GM23338 (cell line): ENCODE data around the gene C20orf204. TPM values are rescaled to one million over a fixed set of nuclear protein-coding genes. Genes with fewer than 3 reads are reported as not detected.

Experiments used
- ATAC-seq: fragments of 200-7000 bp; cut with Tn5 transposase; 3 replicates; pipeline ENCODE4 v1.9.1; 2020
- DNase-seq: peaks from one replicate; pipeline ENCODE4 v3.0.0-alpha.2; 2015; ENCODE audit warnings: low spot score
- H2AFZ ChIP-seq: fragments of 200-600 bp; sonication (generic); 2 replicates; pipeline ENCODE4 v1.8.0; 2016; ENCODE audit warnings: antibody characterized with exemption, mild to moderate bottlenecking, moderate library complexity
- H3F3A ChIP-seq: fragments of 200-600 bp; sonication (generic); replicated peaks from 2 replicates; pipeline ENCODE4 v1.8.0; 2017; ENCODE audit warnings: antibody characterized with exemption, mixed run types, low read depth
- H3K27ac ChIP-seq: fragments of 200-600 bp; sonication (generic); 2 replicates; pipeline ENCODE4 v1.6.1; 2016; ENCODE audit warnings: low read depth
- H3K27me3 ChIP-seq: fragments of 200-600 bp; sonication (generic); 2 replicates; pipeline ENCODE4 v1.8.0; 2016; ENCODE audit warnings: mild to moderate bottlenecking, mixed run types, moderate library complexity; ENCODE audit not compliant: insufficient read depth
- H3K36me3 ChIP-seq: fragments of 200-600 bp; sonication (generic); 2 replicates; pipeline ENCODE4 v1.8.0; 2016; ENCODE audit warnings: mild to moderate bottlenecking; ENCODE audit not compliant: insufficient read depth
- H3K4me1 ChIP-seq: fragments of 200-600 bp; sonication (generic); 2 replicates; pipeline ENCODE4 v1.8.0; 2016; ENCODE audit warnings: mild to moderate bottlenecking, moderate library complexity; ENCODE audit not compliant: insufficient read depth
- H3K4me2 ChIP-seq: fragments of 200-600 bp; sonication (generic); 2 replicates; pipeline ENCODE4 v1.7.1; 2017; ENCODE audit warnings: mixed run types
- H3K4me3 ChIP-seq: fragments of 200-600 bp; sonication (generic); 2 replicates; pipeline ENCODE4 v1.6.1; 2016; ENCODE audit warnings: mixed run types
- H3K79me2 ChIP-seq: fragments of 200-600 bp; sonication (generic); replicated peaks from 2 replicates; pipeline ENCODE4 v1.8.0; 2017; ENCODE audit warnings: mild to moderate bottlenecking; ENCODE audit not compliant: insufficient read depth
- H3K9me2 ChIP-seq: fragments of 200-600 bp; sonication (generic); 2 replicates; pipeline ENCODE4 v1.8.0; 2017; ENCODE audit not compliant: insufficient read depth
- H4K20me1 ChIP-seq: fragments of 200-600 bp; sonication (generic); replicated peaks from 2 replicates; pipeline ENCODE4 v1.8.0; 2017; ENCODE audit warnings: mild to moderate bottlenecking; ENCODE audit not compliant: insufficient read depth
- H3K27ac Mint-ChIP-seq: 2 replicates; pipeline ENCODE4 v1.8.0; 2020; ENCODE audit warnings: inconsistent platforms, mild to moderate bottlenecking, moderate library complexity, mixed read lengths
- H3K27me3 Mint-ChIP-seq: 3 replicates; pipeline ENCODE4 v1.8.0; 2022; ENCODE audit warnings: low read depth, mild to moderate bottlenecking, moderate library complexity, mixed read lengths, inconsistent platforms; ENCODE audit not compliant: insufficient read depth, poor library complexity
- H3K36me3 Mint-ChIP-seq: 3 replicates; pipeline ENCODE4 v1.8.0; 2021; ENCODE audit warnings: low read depth, mild to moderate bottlenecking, inconsistent platforms, moderate library complexity, mixed read lengths
- H3K4me1 Mint-ChIP-seq: 3 replicates; pipeline ENCODE4 v1.8.0; 2020; ENCODE audit warnings: mild to moderate bottlenecking, inconsistent platforms, mixed read lengths
- H3K4me3 Mint-ChIP-seq: 3 replicates; pipeline ENCODE4 v1.8.0; 2021; ENCODE audit warnings: moderate library complexity, mild to moderate bottlenecking, inconsistent platforms, mixed read lengths
- H3K9me3 Mint-ChIP-seq: 3 replicates; pipeline ENCODE4 v1.8.0; 2020; ENCODE audit warnings: moderate library complexity, mild to moderate bottlenecking, inconsistent platforms, mixed read lengths
- EZH2phosphoT487 ChIP-seq: fragments of 200-600 bp; sonication (generic); IDR thresholded peaks from one replicate; pipeline ENCODE4 v1.8.1; 2018; ENCODE audit warnings: antibody characterized with exemption; ENCODE audit not compliant: unreplicated experiment
- POLR2AphosphoS5 ChIP-seq: IDR thresholded peaks from 2 replicates; pipeline ENCODE4 v1.6.1; 2016; ENCODE audit warnings: antibody characterized with exemption, low read depth
- STAT1 ChIP-seq: IDR thresholded peaks from one replicate; pipeline ENCODE4 v1.6.1; 2016; ENCODE audit warnings: antibody characterized with exemption; ENCODE audit not compliant: unreplicated experiment
- ZNF331 ChIP-seq: fragments of 250-450 bp; sonication (Bioruptor Pico); IDR thresholded peaks from 2 replicates; pipeline ENCODE4 v1.5.0; 2020; ENCODE audit warnings: low read depth, mild to moderate bottlenecking, moderate library complexity
- polyA plus RNA-seq: library from polyadenylated mRNA; unstranded; fragments of >200 nt; fragmentation: Nextera tagmentation; extraction: Ambion mirVana; gene quantifications from 2 replicates; pipeline ENCODE4 v1.2.1, GENCODE V29; 2016
- total RNA-seq: library from RNA; depleted of rRNA; stranded (reverse); fragments of >200 nt; shearing (Covaris generic); gene quantifications from 2 replicates; pipeline ENCODE4 v1.2.3, GENCODE V29; 2014
- TF ChIP-seq, protein P1 (sequence below): IDR thresholded peaks from one replicate; pipeline ENCODE4 v1.6.1; 2018; ENCODE audit warnings: antibody characterized with exemption; ENCODE audit not compliant: unreplicated experiment
- TF ChIP-seq, protein P2 (sequence below): fragments of 250-450 bp; sonication (Bioruptor Pico); IDR thresholded peaks from 2 replicates; pipeline ENCODE4 v1.5.0; 2020; ENCODE audit warnings: mild to moderate bottlenecking, moderate library complexity

C20orf204 gene
- total and polyA plus RNA-seq, 2 experiments from 2014 or later = 0.73 to 0.82 TPM

DNA sequence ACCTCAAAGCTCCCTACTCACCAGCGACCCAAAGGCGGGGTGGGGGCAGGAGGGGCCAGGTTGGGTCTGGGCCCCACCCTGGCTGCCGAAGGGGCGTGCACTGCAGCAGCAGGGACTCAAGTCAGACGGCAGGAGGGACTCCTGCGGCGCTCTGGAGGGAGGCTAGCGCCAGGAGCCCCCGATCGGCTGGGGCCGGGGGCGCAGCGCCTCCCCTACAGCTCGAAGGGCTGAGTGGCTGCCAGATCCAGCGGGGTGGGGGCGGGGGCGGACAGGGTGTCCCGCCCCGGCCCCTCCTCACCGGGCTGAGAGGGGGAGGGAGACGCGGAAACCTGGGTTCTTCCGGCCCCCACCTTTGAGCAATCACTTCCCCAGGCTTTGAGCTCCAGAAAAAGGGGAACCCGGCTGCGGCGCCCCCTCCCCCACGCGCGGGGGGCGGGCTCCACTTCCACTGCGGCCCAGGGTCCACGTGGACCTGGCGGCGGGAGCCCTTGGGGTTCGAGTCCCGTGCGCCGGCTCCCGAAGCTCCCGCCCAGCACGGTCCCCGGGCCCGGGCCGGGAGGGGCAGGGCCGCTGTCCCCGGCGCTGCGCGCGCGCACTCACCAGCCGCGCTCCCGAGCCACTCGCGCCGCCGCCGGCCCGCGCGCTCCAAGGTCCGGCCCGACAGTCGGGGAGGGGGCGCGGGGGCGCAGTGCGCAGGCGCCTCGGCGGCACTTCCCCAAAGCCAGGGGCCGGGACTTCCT, 43.5 kb downstream of the C20orf204 start, which contains the start of gene RGS19:
TSS of gene RGS19 (minus strand) at position 246 of the 740 bp plus-strand sequence. CDS start 2,632 bp downstream, outside the sequence.
- Histone ChIP-seq H3K9me2 (no peaks in the 10 kb centered on the region), H3K4me2 (peak within 1 kb of the TSS; percentile 88), H3F3A (0 out of 2 replicates have a peak, but pooled peaks cover 7% of the 10 kb centered on the region), H2AFZ (peak within 1 kb of the TSS; percentile 93), H3K79me2 (no peaks in the 10 kb centered on the region), H3K4me3 (peak within 1 kb of the TSS; percentile 75), H3K4me1 (peaks cover 22% of the 10 kb centered on the region; the same call in 1 of the 2 replicates), H4K20me1 (no peaks in the 10 kb centered on the region), H3K27ac (no peak within 1 kb of the TSS), H3K27me3 (peaks cover 35% of the 10 kb centered on the region), H3K36me3 (no peaks in the 10 kb centered on the region)
- Mint-ChIP-seq H3K27ac (no peak within 1 kb of the TSS), H3K36me3 (no peaks in the 10 kb centered on the region; the same call in 2 of the 3 replicates), H3K4me1 (peaks cover 33% of the 10 kb centered on the region), H3K27me3 (peaks cover 37% of the 10 kb centered on the region), H3K4me3 (peak within 1 kb of the TSS; percentile 77), H3K9me3 (0 out of 3 replicates have a peak, but pooled peaks cover 3% of the 10 kb centered on the region)
- TF ChIP-seq, protein P1, sequence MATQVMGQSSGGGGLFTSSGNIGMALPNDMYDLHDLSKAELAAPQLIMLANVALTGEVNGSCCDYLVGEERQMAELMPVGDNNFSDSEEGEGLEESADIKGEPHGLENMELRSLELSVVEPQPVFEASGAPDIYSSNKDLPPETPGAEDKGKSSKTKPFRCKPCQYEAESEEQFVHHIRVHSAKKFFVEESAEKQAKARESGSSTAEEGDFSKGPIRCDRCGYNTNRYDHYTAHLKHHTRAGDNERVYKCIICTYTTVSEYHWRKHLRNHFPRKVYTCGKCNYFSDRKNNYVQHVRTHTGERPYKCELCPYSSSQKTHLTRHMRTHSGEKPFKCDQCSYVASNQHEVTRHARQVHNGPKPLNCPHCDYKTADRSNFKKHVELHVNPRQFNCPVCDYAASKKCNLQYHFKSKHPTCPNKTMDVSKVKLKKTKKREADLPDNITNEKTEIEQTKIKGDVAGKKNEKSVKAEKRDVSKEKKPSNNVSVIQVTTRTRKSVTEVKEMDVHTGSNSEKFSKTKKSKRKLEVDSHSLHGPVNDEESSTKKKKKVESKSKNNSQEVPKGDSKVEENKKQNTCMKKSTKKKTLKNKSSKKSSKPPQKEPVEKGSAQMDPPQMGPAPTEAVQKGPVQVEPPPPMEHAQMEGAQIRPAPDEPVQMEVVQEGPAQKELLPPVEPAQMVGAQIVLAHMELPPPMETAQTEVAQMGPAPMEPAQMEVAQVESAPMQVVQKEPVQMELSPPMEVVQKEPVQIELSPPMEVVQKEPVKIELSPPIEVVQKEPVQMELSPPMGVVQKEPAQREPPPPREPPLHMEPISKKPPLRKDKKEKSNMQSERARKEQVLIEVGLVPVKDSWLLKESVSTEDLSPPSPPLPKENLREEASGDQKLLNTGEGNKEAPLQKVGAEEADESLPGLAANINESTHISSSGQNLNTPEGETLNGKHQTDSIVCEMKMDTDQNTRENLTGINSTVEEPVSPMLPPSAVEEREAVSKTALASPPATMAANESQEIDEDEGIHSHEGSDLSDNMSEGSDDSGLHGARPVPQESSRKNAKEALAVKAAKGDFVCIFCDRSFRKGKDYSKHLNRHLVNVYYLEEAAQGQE = no peak
- peak; percentile 57; the same call in 1 of the 2 replicates for TF ChIP-seq POLR2AphosphoS5
- DNase-seq = peak; percentile 77
- peak; percentile 21 for ATAC-seq

- DNase-seq = peak; percentile 47
- no peaks in the 10 kb centered on the region for H3K36me3 ChIP-seq
- H3K36me3 Mint-ChIP-seq = no peaks in the 10 kb centered on the region; the same call in 2 of the 3 replicates
- peaks cover 33% of the 10 kb centered on the region for H3K4me1 Mint-ChIP-seq
- peak within 1 kb of the TSS; percentile 88 for H3K4me2 ChIP-seq
- peaks cover 42% of the 10 kb centered on the region for H3K27me3 Mint-ChIP-seq
- 0 out of 2 replicates have a peak, but pooled peaks cover 7% of the 10 kb centered on the region for H3F3A ChIP-seq
- H4K20me1 ChIP-seq = no peaks in the 10 kb centered on the region
- no peaks in the 10 kb centered on the region for H3K9me2 ChIP-seq
- H3K4me3 Mint-ChIP-seq = peak within 1 kb of the TSS; percentile 77
- H3K27me3 ChIP-seq = peaks cover 43% of the 10 kb centered on the region
- peak within 1 kb of the TSS; percentile 75 for H3K4me3 ChIP-seq
- no peak within 1 kb of the TSS for H3K27ac ChIP-seq
- no peaks in the 10 kb centered on the region for H3K79me2 ChIP-seq
- H3K4me1 ChIP-seq = peaks cover 26% of the 10 kb centered on the region; the same call in 1 of the 2 replicates
- peak within 1 kb of the TSS; percentile 93 for H2AFZ ChIP-seq
- peak; percentile 0; the same call in 1 of the 3 replicates for ATAC-seq
- no peak within 1 kb of the TSS for H3K27ac Mint-ChIP-seq
- H3K9me3 Mint-ChIP-seq = 0 out of 3 replicates have a peak, but pooled peaks cover 3% of the 10 kb centered on the region
- TF ChIP-seq, protein P2, sequence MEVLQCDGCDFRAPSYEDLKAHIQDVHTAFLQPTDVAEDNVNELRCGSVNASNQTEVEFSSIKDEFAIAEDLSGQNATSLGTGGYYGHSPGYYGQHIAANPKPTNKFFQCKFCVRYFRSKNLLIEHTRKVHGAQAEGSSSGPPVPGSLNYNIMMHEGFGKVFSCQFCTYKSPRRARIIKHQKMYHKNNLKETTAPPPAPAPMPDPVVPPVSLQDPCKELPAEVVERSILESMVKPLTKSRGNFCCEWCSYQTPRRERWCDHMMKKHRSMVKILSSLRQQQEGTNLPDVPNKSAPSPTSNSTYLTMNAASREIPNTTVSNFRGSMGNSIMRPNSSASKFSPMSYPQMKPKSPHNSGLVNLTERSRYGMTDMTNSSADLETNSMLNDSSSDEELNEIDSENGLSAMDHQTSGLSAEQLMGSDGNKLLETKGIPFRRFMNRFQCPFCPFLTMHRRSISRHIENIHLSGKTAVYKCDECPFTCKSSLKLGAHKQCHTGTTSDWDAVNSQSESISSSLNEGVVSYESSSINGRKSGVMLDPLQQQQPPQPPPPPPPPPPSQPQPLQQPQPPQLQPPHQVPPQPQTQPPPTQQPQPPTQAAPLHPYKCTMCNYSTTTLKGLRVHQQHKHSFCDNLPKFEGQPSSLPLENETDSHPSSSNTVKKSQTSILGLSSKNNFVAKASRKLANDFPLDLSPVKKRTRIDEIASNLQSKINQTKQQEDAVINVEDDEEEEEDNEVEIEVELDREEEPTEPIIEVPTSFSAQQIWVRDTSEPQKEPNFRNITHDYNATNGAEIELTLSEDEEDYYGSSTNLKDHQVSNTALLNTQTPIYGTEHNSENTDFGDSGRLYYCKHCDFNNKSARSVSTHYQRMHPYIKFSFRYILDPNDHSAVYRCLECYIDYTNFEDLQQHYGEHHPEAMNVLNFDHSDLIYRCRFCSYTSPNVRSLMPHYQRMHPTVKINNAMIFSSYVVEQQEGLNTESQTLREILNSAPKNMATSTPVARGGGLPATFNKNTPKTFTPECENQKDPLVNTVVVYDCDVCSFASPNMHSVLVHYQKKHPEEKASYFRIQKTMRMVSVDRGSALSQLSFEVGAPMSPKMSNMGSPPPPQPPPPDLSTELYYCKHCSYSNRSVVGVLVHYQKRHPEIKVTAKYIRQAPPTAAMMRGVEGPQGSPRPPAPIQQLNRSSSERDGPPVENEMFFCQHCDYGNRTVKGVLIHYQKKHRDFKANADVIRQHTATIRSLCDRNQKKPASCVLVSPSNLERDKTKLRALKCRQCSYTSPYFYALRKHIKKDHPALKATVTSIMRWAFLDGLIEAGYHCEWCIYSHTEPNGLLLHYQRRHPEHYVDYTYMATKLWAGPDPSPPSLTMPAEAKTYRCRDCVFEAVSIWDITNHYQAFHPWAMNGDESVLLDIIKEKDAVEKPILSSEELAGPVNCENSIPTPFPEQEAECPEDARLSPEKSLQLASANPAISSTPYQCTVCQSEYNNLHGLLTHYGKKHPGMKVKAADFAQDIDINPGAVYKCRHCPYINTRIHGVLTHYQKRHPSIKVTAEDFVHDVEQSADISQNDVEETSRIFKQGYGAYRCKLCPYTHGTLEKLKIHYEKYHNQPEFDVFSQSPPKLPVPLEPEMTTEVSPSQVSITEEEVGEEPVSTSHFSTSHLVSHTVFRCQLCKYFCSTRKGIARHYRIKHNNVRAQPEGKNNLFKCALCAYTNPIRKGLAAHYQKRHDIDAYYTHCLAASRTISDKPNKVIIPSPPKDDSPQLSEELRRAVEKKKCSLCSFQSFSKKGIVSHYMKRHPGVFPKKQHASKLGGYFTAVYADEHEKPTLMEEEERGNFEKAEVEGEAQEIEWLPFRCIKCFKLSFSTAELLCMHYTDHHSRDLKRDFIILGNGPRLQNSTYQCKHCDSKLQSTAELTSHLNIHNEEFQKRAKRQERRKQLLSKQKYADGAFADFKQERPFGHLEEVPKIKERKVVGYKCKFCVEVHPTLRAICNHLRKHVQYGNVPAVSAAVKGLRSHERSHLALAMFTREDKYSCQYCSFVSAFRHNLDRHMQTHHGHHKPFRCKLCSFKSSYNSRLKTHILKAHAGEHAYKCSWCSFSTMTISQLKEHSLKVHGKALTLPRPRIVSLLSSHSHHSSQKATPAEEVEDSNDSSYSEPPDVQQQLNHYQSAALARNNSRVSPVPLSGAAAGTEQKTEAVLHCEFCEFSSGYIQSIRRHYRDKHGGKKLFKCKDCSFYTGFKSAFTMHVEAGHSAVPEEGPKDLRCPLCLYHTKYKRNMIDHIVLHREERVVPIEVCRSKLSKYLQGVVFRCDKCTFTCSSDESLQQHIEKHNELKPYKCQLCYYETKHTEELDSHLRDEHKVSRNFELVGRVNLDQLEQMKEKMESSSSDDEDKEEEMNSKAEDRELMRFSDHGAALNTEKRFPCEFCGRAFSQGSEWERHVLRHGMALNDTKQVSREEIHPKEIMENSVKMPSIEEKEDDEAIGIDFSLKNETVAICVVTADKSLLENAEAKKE (CRISPR knock-in tag) = no peak
- TF ChIP-seq EZH2phosphoT487 = no peak
- TF ChIP-seq POLR2AphosphoS5 = no peak
- TF ChIP-seq STAT1 = no peak
- TF ChIP-seq ZNF331 = no peak
Measured at GRCh38 chr20:64080013-64080812, 44.2 kb downstream of the C20orf204 start, which contains the start of gene OPRL1. Gene OPRL1 (plus strand): TSS chr20:64080082. CDS start chr20:64092721, 12,639 bp downstream.
